ENCODE results near the gene CUTA.
"Not testable (repeated sequence)": the region's sequence is repeated elsewhere in the genome, so short reads cannot be mapped to it uniquely, and the experiment has no call there.

CUTA gene

GRCh38 chr6:33380272-33380981 is 37.5 kb downstream of the CUTA start:
- no peak for TF ChIP-seq CTCF (conservative IDR thresholded peaks at IDR 0.05; ENCODE audit: low read length)
- no peak for TF ChIP-seq EZH2phosphoT487 (IDR thresholded peaks at IDR 0.05; ENCODE audit: borderline replicate concordance)
- no peaks in the 10 kb centered on the region for H3F3A ChIP-seq (ENCODE audit: low read depth)
- no peak overlapping the region for H3K9ac ChIP-seq (ENCODE audit: low read depth, low read length, poor library complexity, severe bottlenecking)
- no peak overlapping the region for H3K4me3 ChIP-seq (ENCODE audit: low read length, poor library complexity, severe bottlenecking)
- no peaks in the 10 kb centered on the region for H3K9me2 ChIP-seq (replicated peaks; ENCODE audit: low read depth, low read length)
- H4K20me1 ChIP-seq (ENCODE audit: insufficient read depth, low read length, poor library complexity, severe bottlenecking), result no peaks in the 10 kb centered on the region
- H3K36me3 ChIP-seq (ENCODE audit: insufficient read depth, low read length), result no peaks in the 10 kb centered on the region
- no peaks in the 10 kb centered on the region for H3K4me1 ChIP-seq (ENCODE audit: insufficient read depth, low read length, poor library complexity, severe bottlenecking)
- H3K27me3 ChIP-seq (ENCODE audit: insufficient read depth, low read length, poor library complexity, severe bottlenecking), result no peaks in the 10 kb centered on the region
- H2AFZ ChIP-seq (ENCODE audit: low read length), result no peak overlapping the region
- no peaks in the 10 kb centered on the region for H3K9me3 ChIP-seq (ENCODE audit: insufficient read depth, low read depth, low read length)
- H3K79me2 ChIP-seq (ENCODE audit: insufficient read depth, low read length), result no peaks in the 10 kb centered on the region
- no peak overlapping the region for H3K4me2 ChIP-seq (ENCODE audit: low read depth, low read length, poor library complexity, severe bottlenecking)

- not testable (repeated sequence) for H3K79me2 ChIP-seq (ENCODE audit: insufficient read depth, low read length); H3K9me3 ChIP-seq (ENCODE audit: insufficient read depth, low read depth, low read length); H2AFZ ChIP-seq (ENCODE audit: low read length); H4K20me1 ChIP-seq (ENCODE audit: insufficient read depth, low read length, poor library complexity, severe bottlenecking); H3K4me1 ChIP-seq (ENCODE audit: insufficient read depth, low read length, poor library complexity, severe bottlenecking); H3K36me3 ChIP-seq (ENCODE audit: insufficient read depth, low read length); H3K27me3 ChIP-seq (ENCODE audit: insufficient read depth, low read length, poor library complexity, severe bottlenecking); H3K9me2 ChIP-seq (replicated peaks; ENCODE audit: low read depth, low read length); H3F3A ChIP-seq (ENCODE audit: low read depth); H3K4me3 ChIP-seq (ENCODE audit: low read length, poor library complexity, severe bottlenecking); H3K9ac ChIP-seq (ENCODE audit: low read depth, low read length, poor library complexity, severe bottlenecking); H3K4me2 ChIP-seq (ENCODE audit: low read depth, low read length, poor library complexity, severe bottlenecking)
These were observed 38.7 kb downstream of the CUTA start for GRCh38 chr6:33379184-33379583.

- H3K4me1 ChIP-seq (ENCODE audit: insufficient read depth, low read length, poor library complexity, severe bottlenecking), result no peaks in the 10 kb centered on the region
- no peaks in the 10 kb centered on the region for H3K79me2 ChIP-seq (ENCODE audit: insufficient read depth, low read length)
- H3K27me3 ChIP-seq (ENCODE audit: insufficient read depth, low read length, poor library complexity, severe bottlenecking), result no peaks in the 10 kb centered on the region
- 0 out of 2 replicates have a peak overlapping the region, but pooled peaks have one; percentile 19 for H2AFZ ChIP-seq (ENCODE audit: low read length)
- no peaks in the 10 kb centered on the region for H3K9me3 ChIP-seq (ENCODE audit: insufficient read depth, low read depth, low read length)
- no peaks in the 10 kb centered on the region for H4K20me1 ChIP-seq (ENCODE audit: insufficient read depth, low read length, poor library complexity, severe bottlenecking)
- no peak overlapping the region for H3K4me3 ChIP-seq (ENCODE audit: low read length, poor library complexity, severe bottlenecking)
- TF ChIP-seq EZH2phosphoT487 (IDR thresholded peaks at IDR 0.05; ENCODE audit: borderline replicate concordance), result no peak
- TF ChIP-seq CTCF (conservative IDR thresholded peaks at IDR 0.05; ENCODE audit: low read length), result no peak
- H3K4me2 ChIP-seq (ENCODE audit: low read depth, low read length, poor library complexity, severe bottlenecking), result no peak overlapping the region
- no peaks in the 10 kb centered on the region for H3K9me2 ChIP-seq (replicated peaks; ENCODE audit: low read depth, low read length)
- H3F3A ChIP-seq (ENCODE audit: low read depth), result no peaks in the 10 kb centered on the region
- H3K9ac ChIP-seq (ENCODE audit: low read depth, low read length, poor library complexity, severe bottlenecking), result no peak overlapping the region
- no peaks in the 10 kb centered on the region for H3K36me3 ChIP-seq (ENCODE audit: insufficient read depth, low read length)
These were observed 40.7 kb downstream of the CUTA start for GRCh38 chr6:33377171-33377570.

- H3K27me3 ChIP-seq (ENCODE audit: insufficient read depth, low read length, poor library complexity, severe bottlenecking), result no peaks in the 10 kb centered on the region
- no peak overlapping the region for H2AFZ ChIP-seq (ENCODE audit: low read length)
- no peaks in the 10 kb centered on the region for H3K79me2 ChIP-seq (ENCODE audit: insufficient read depth, low read length)
- no peaks in the 10 kb centered on the region for H3K36me3 ChIP-seq (ENCODE audit: insufficient read depth, low read length)
- no peaks in the 10 kb centered on the region for H3K4me1 ChIP-seq (ENCODE audit: insufficient read depth, low read length, poor library complexity, severe bottlenecking)
- no peaks in the 10 kb centered on the region for H4K20me1 ChIP-seq (ENCODE audit: insufficient read depth, low read length, poor library complexity, severe bottlenecking)
- no peak overlapping the region for H3K9ac ChIP-seq (ENCODE audit: low read depth, low read length, poor library complexity, severe bottlenecking)
- no peaks in the 10 kb centered on the region for H3K9me3 ChIP-seq (ENCODE audit: insufficient read depth, low read depth, low read length)
- H3K4me3 ChIP-seq (ENCODE audit: low read length, poor library complexity, severe bottlenecking), result no peak overlapping the region
- H3F3A ChIP-seq (ENCODE audit: low read depth), result no peaks in the 10 kb centered on the region
- TF ChIP-seq CTCF (conservative IDR thresholded peaks at IDR 0.05; ENCODE audit: low read length) (no peak), EZH2phosphoT487 (IDR thresholded peaks at IDR 0.05; ENCODE audit: borderline replicate concordance) (no peak)
- H3K4me2 ChIP-seq (ENCODE audit: low read depth, low read length, poor library complexity, severe bottlenecking), result no peak overlapping the region
- no peaks in the 10 kb centered on the region for H3K9me2 ChIP-seq (replicated peaks; ENCODE audit: low read depth, low read length)
These were observed 42.7 kb downstream of the CUTA start for GRCh38 chr6:33375143-33375671.
